Inflammatory macrophage treated with lipopolysaccharide for 1 hour (primary cell): ENCODE data around the gene PCGF1.

Experiments used
- DNase-seq, 2 donors: peaks; one replicate each; pipeline ENCODE4 v3.0.0-alpha.2; 2020 to 2022

PCGF1 gene

GRCh38 chr2:74536166-74536950, 28.9 kb upstream of the PCGF1 start:
- no peak for DNase-seq

DNA sequence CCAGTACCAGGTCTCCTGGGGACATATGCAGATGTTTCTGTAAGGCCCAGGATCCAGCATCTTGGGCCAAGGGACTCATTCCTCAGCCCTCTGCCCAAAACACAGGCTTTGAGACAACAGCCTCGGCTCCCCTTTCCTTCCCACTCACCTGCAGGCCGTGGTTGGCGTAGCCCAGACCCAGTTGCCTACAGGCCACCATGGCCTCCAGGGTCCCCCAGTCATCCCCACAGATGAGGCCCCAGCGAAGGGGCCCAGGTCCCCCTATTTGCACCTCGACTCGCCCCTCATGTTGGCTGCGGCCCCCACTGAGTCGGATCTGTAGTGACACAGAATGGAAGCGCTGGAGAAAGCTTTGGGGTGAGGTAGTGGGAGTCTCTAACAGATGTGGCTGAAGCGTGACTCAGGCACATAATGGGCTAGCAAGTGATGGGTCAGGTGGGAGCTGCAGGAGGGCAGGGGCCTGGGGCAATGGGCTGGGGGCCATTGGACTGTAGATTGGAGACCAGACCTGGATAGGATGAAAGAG, 28.0 kb upstream of the PCGF1 start:
- no peak for DNase-seq

GRCh38 chr2:74534411-74534810, 26.9 kb upstream of the PCGF1 start:
- no peak for DNase-seq

- DNase-seq = no peak
These were observed 26.0 kb upstream of the PCGF1 start for GRCh38 chr2:74533464-74533863.

GRCh38 chr2:74532222-74532621, 24.7 kb upstream of the PCGF1 start:
- peak in 1 of 2 donors; percentile 55 for DNase-seq

DNA sequence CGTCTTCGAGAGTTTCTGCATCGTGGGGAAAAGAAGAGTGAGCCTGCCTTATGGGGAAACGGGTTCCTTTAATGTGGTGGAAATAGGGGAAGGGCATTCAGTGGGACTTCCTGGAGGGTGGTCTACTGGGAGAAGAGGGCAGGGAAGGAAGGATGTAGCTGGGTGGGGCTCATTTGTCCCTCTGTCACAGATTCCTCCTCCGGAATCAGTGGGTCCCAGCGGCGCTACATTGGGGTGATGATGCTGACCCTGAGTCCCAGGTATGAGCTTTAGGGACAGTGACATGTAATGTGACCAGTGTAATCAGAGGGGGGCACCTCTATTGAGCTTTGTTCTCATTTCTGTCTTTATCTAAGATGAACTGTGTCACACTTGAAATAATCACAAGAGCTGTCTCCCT, 24.2 kb upstream of the PCGF1 start:
- no peak for DNase-seq

DNA sequence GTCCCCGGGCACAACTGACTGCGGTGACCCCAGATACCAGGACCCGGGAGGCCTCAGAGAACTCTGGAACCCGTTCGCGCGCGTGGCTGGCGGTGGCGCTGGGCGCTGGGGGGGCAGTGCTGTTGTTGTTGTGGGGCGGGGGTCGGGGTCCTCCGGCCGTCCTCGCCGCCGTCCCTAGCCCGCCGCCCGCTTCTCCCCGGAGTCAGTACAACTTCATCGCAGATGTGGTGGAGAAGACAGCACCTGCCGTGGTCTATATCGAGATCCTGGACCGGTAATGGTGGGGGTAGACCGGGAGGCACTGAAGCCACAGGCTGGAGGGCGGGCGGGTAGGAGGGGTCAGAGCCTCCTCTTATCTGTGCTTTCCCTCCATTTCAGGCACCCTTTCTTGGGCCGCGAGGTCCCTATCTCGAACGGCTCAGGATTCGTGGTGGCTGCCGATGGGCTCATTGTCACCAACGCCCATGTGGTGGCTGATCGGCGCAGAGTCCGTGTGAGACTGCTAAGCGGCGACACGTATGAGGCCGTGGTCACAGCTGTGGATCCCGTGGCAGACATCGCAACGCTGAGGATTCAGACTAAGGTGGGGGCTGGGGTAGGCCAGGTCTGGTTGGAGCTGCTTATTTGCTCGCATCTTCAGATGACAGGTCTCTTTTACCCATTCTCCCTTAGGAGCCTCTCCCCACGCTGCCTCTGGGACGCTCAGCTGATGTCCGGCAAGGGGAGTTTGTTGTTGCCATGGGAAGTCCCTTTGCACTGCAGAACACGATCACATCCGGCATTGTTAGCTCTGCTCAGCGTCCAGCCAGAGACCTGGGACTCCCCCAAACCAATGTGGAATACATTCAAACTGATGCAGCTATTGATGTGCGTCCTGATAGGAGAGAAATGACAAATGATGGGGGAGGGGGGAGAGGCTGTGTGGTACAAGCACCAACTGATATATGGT, 23.0 kb upstream of the PCGF1 start:
- DNase-seq = peak; percentile 38 to 64

DNA sequence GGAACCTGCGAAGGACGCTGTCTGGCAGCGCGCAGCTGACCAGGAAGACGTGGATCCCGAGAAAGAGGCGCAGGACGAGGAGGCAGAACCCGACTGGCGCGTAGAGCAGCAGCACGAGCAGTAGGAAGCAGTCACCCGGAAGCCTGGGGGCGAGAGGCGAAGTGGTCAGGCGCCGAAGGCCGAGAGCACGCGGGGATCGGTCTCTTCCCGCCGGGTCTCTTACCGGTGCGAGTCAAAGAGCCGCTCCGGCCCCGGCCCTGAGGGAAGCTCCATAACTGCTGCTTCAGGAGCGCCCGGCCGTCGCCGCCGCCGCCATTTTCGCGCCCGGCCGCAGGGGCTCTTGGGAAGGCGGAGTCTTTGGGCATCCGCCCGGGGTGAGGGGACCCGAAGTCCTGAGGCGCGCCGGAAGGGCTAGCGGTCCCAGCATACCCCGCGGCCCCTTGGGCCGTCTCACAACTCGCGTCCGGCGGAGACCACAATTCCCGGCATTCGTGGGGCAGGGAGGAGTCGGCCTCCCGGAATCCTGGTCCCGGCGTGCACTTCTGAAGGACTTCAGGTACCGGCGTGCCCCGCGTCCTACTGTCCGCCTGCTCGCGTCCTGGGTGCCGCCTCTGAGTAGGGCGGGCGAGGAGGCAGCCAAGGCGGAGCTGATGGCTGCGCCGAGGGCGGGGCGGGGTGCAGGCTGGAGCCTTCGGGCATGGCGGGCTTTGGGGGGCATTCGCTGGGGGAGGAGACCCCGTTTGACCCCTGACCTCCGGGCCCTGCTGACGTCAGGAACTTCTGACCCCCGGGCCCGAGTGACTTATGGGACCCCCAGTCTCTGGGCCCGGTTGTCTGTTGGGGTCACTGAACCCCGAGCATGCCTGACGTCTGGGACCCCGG, 22.1 kb upstream of the PCGF1 start, which contains the start of the genes AUP1 and HTRA2:
TSS of gene AUP1 (minus strand) at position 350 of the 882 bp plus-strand sequence. CDS start at position 273, 77 bp downstream.
TSS of gene HTRA2 (plus strand) at position 577 of the 882 bp plus-strand sequence. CDS start at position 651, 74 bp downstream.
- peak; percentile 98 to 100 for DNase-seq

DNA sequence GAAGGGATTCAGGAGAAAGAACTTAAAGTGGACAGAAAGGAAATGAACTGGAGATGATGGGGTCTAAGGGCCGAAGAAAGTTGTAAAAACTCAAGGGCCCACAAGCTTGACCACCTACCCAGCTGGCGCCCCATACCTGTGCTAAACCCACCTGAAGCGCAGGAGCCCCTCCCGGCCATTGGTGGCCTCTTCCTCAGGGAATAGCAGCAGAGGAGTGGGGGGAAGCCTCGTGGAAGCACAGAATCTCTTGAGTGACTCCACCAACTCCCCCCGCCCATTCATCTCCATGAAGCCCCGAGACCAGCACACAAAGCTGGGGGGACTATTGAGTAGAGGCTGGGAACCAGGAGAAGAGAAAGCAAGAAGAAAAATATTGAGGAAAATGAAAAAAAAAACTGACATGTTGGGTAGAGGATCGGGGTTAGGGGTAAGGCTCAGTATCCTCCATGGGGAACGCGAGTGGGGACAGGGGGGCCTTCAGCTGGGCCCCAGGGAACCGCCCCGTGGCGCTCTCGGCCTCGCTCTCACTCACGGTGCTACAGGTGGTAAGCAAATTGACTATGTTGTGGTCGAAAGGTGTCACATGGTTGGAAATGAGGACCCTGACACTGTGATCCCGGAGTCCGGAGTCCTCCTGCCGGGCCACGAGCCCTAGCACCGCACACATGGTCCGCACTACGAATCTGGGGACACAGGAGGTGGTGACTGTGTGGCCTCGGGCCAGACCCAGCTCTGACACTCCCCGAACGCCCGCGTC, 21.3 kb upstream of the PCGF1 start:
- no peak for DNase-seq

DNA sequence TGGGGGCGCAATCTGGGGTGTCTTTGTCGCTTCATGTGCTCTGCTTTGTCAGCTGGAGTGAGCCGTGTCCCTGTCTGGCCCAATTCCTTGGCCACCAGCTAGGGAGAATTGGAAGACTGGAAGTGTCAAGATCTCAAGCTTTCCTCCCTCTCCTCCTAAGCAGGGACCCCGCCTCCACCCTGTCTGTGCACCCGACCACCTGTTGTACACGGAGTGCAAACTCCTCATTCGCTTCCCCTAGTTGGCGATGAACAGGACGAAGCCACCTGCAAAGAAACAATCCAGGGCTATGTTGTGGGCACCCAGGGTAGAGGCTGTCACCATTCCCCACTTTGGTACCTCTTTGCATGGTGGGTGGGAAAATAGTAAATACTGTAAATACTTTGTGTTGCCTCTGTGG, 20.2 kb upstream of the PCGF1 start:
- DNase-seq = no peak

- DNase-seq = no peak
These were observed 19.2 kb upstream of the PCGF1 start for GRCh38 chr2:74526649-74527230.

DNA sequence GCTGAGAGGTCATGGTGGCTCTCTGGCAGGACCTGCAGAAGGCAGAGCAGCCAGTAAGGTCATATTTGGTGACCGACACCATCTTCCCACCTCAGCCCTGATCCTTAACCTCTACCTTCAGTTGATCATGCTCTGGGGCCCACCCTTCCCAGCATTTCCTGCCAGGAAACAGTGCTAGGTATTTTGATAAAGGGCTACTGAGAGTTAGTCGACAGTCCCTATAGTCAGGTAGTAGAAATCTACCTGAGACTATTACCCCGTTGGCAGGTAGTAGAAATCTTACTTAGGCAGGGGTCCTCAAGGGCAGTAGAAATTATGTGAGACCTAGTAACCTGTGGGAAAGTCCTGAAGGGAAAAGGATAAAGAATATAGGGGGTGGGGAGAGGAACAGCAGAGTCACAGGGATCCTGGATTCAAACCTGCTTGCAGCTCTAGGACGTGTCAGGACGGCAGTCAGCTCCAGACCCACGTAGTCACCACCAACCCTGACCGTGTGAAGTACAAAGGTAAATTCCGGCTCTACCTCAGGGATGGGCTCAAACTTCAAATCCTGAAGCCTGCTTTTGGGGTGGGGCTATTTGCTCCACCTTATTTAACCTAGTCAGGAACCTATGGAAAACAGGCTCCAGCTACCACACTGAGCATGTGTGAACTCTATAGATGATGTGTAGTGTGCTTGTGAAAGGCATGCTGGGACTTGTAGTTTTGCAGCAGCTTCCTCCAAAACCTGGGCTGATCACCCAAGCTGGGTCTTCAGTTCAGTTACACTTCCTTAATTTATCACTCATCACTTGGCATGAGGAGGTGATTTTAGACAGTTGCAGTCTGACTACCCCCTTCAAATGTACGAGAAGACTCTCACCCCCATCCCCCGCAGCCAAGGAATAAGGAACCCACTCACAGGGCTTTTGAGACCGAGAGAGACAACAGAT, 18.5 kb upstream of the PCGF1 start, which contains the start of gene DQX1:
TSS of gene DQX1 (minus strand) at position 515 of the 932 bp plus-strand sequence. CDS start at position 13, 502 bp downstream.
- DNase-seq = peak; percentile 32 to 49

DNA sequence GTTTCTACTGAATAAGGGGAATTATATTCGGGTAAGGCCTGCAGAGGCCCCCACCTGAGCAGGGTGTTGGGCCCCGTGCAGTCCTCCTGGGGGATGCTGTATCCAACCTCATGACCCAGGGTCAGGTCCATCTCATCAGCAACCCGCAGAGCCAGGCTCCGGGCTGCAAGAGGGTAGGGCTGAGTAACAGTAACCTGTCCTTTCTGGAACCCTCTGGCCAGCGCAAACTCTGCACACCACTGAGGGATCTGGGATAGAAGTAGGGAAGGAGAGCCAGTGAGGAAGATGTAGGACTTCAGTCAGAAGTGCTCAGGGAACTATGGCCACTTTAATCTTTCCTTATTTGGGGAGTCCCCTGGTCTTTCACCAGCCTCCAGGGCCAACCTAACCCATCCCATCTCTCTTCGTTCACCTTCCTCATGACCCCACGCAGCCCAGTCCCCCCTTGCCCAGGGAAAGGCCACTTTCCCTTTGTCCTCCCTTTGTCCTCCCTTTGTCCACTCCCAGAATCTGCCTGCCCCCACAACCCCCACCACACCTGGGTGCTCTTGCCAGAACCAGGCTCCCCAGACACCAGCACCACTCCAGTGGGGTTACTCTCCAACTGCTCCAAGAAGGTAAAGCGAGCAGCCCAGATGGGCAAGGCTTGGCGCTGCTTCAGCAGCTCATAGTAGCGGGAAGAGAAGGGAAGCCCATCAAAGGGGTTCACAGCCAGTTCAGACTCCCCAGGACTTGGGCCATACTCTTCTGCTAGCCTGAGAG, 17.6 kb upstream of the PCGF1 start:
- no peak for DNase-seq

DNA sequence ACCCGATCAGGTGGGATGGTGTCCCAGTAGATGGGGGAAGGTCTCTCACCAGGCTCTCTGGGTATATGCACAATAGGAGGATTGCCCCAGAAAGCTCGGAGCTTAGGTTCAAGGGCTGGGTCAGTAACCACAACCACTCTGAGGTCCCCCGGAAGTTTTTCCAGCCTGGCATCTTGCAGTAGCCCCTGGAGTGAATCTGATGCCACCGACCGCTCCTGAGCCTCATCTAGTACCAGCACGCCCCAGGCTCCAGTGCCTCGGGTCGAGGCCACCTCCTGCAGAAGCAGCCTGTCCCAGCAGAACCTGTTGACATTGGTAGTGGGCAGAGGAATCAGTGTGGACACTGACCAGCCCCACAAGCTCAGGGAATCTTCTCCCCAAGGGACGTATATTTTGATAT, 16.5 kb upstream of the PCGF1 start:
- DNase-seq = no peak

DNA sequence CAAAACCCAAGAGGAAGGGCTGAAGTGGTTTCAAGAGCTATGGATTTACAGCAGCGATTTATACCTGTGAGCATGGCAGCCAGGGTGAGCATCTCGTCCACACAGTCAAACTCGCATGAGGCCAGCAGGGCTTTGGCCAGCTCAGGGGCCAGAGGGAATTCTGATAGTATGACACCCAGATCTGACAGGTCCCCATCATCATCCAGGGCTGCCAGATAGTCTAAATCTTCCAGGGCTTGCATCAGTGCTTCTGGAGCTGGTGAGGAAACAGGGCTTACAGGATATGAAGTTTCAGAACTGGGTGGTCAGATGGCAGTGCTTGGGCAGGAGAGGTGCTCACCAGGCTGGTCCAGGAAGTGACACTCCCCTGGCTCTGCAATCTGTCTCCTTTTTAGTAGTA, 15.0 kb upstream of the PCGF1 start:
- DNase-seq = no peak

- DNase-seq = no peak
These were observed 9.2 kb upstream of the PCGF1 start for GRCh38 chr2:74516650-74517049.

DNA sequence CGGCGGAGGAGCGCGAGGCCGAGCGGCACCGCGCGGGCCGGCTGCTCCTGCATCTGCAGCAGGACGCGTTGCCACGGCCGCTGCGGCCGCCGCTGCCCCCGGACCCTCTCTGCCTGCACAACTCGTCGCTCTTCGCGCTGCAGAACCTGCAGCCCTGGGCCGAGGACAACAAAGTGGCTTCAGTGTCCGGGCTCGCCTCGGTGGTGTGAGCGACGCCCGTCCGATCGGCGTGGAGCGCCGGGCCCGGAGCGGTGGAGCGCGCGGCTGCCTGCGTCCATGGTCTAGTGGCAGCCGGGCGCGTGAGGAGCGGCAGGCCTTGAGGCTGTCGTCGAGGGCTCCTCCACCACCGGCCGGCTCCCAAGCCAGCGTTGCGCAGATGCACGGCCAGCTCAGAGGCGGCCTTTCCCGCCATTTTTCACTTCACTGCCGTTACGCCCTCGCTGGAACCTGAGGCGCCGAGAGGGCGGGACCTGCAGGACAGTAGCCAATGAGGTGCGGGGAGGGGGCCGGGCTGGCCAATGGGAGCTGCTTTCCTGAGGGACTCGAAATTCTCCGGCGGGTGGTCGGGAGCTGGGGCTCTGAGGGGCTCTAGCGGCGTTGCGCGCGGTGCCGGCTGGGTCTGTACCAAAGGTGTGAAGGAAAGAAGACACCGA, 8.6 kb upstream of the PCGF1 start:
- peak; percentile 50 to 68 for DNase-seq

DNA sequence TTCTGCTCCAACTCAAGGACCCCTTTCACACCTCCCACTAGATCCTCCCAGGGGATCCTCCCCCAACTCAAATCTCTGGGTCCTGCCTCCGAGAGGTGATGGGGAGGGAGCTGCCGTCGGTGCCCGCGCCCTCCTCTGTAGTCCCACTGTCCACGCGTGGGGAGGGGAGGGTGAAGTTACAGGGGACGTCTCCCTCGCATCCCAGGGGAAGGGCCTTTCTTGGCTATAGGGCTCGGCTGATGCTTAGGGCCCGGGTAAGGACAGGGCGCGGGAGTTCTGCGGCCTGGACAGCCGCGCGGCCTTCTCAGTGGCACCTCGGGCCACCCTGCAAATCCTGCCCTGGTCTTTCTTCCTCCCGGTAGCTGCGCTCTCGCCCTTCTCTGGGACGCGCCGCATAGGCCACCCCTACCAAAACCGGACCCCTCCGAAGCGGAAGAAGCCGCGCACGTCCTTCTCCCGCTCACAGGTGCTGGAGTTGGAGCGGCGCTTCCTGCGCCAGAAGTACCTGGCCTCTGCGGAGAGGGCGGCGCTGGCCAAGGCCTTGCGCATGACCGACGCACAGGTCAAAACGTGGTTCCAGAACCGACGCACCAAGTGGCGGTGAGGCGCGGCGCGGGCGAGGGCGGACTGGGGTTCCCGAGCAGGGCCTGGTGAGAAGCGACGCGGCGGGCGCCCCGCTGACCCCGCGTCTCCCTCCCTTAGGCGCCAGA, 7.9 kb upstream of the PCGF1 start:
- DNase-seq = no peak
